GM19023 (cell line): ENCODE data around the gene TJAP1.
"Not testable (repeated sequence)": the region's sequence is repeated elsewhere in the genome, so short reads cannot be mapped to it uniquely, and the experiment has no call there.

Experiments
- ATAC-seq: cut with Tn5 transposase; IDR thresholded peaks from one replicate; pipeline ENCODE4 v1.9.1; 2021; ENCODE audit warnings: mild to moderate bottlenecking, moderate library complexity; ENCODE audit not compliant: unreplicated experiment

The TJAP1 gene

GRCh38 chr6:43452896-43453295 lies 24.5 kb upstream of the TJAP1 start:
- ATAC-seq = no peak

GRCh38 chr6:43453831-43454230 lies 23.5 kb upstream of the TJAP1 start:
- ATAC-seq = no peak

- peak; percentile 49 for ATAC-seq
These were observed 23.1 kb upstream of the TJAP1 start for GRCh38 chr6:43454290-43454695.

DNA sequence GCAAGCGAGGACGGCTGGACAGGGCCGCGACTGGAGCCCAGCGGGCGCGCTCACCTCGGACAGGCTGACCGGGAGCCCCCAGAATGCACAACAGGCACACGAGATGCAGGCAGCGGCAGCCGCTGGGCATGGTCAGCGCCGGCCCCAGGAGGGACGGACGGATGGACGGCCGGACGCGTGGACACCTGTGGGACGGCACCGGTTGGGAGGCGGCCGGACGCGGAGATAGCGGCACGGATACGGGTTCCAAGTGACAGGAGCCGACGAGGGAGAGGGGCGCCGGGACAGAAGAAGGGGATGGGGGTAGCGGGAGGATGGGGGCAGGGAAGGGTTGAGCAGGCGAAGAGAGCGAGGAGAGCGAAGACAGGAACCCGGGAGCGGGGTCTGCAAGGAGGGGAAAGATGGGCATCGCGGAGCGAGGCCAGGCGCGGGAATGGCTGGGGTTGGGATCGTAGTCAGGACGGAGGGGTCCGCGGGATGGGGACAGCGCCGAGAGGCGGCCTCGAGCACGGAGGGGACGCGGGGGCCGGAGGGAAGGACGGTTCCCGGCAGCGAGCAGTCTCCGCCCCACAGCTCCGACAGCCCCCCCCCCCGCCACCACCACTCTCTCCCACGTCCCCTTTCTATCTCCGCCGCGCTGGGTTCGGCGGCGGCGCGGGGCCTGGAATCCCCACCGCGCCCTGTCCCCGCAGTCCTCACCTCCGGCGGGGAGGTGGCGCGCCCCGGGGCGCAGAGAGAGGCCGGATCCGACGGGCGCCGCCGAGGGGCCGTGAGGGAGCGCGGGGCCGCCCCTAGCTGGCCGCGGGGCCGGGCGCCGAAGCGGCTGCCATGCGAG lies 22.5 kb upstream of the TJAP1 start:
- peak; percentile 19 for ATAC-seq

- ATAC-seq = no peak
These were observed 21.6 kb upstream of the TJAP1 start, which contains the start of gene DLK2 for GRCh38 chr6:43455531-43456428. Gene DLK2, minus strand, starts transcription at chr6:43455548. Its CDS starts 723 bp downstream, at chr6:43454825.

DNA sequence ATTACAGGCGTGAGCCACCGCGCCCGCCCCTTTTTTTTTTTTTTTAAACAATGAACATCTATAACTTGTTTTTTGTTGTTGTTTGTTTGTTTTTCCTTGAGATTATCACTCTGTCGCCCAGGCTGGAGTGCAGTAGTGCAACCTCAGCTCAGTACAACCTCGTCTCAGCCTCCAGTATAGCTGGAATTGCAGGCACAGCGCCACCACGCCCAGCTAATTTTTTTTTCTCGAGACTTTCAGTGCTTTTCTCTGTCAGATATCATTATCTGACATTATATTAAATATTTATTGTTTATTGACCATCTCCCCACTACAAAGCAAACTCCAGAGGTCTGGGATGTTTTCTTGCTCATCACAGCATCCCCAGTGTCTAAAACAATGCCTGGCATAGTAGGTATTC lies 19.7 kb upstream of the TJAP1 start:
- no peak for ATAC-seq

DNA sequence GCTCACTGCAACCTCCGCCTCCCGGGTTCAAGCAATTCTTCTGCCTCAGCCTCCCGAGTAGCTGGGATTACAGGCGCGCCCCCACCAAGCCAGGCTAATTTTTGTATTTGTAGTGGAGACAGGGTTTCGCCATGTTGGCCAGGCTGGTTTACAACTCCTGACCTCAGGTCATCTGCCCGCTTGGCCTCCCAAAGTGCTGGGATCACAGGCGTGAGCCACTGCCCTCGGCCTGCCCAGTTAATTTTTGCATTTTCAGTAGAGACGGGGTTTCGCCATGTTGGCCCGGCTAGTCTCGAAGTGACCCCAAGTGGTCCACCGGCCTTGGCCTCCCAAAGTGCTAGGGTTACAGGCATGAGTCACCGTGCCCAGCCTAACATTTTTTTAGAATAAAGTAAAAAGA lies 19.2 kb upstream of the TJAP1 start:
- ATAC-seq = not testable (repeated sequence)

DNA sequence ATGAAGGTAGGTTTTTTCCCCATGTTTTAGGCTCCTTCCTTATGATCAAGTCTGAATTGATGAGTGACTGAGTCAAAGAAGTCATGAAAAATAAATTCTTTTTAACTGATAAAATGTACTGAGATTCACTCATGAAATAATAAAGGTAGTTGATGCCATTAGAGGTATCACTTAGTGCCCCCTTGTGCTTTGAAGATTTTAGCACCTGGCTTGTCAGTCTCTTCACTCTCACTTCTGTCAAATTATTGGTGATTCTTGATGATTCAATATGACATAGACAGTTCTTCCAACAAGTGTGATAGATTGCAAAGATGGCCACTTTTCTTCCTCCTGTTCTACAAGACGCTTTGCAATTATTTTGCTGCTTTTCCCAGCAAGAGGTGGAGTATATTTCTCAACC lies 17.8 kb upstream of the TJAP1 start:
- ATAC-seq = no peak

DNA sequence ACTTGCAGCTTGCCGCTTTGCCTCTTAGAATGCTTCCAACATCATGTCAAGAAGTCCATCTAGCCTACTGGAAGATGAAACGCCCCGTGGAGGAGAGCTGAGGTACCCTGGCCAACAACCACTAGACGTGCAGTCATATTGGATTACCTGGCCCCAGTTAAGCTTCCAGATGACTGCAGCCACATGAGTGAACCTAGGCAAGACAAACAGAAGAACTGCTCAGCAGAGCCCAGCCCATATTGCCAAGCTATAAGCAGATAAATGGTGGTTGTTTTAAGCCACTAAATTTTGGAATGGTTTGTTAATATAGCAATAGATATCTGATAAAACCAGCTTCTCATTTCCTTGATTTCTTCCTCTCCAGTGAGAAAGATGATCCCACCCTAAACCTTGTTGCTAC lies 17.3 kb upstream of the TJAP1 start:
- no peak for ATAC-seq

GRCh38 chr6:43461936-43462335 lies 15.4 kb upstream of the TJAP1 start:
- no peak for ATAC-seq

GRCh38 chr6:43464337-43464736 lies 13.0 kb upstream of the TJAP1 start:
- ATAC-seq = no peak

GRCh38 chr6:43465948-43466347 lies 11.4 kb upstream of the TJAP1 start:
- ATAC-seq = no peak

GRCh38 chr6:43467265-43467664 lies 10.1 kb upstream of the TJAP1 start:
- not testable (repeated sequence) for ATAC-seq

DNA sequence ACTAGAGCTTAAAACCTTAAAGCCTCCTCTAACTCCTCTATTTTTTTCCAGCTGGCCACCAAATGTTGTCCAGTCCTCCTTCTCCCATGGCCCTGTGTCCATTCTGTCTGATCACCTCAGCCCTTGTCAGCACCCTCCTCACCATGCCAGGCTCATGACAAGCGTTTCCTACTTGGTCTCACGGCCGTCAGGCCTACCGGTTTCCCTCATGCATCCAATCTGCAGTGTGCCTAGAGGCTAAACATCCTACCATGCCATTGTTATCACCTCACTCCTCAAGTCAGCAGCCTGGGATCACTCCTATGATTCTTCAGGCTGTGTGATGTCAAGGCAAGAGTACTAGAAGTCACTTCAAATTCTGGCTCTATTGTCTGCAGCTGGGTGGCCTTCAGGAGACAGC lies 9.6 kb upstream of the TJAP1 start:
- no peak for ATAC-seq

DNA sequence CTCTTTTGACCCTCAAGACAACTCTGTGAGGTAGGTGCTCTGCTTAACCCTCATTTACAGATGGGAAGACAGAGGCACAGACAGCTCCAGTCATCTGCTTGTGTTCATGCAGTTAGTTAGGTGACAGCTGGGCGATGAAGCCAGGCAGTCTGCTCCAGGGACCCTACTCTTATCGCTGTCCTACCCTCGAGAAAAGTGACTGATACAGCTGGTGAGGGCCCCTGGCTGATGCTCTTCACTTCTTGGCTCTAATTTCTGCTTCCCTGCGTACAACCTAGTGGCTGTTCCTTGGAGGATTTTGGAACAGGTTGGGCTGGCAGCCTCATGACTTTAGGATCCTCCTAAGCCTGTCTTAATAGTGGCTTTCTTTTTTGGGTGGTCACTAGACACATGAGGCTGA lies 9.1 kb upstream of the TJAP1 start:
- ATAC-seq = no peak

DNA sequence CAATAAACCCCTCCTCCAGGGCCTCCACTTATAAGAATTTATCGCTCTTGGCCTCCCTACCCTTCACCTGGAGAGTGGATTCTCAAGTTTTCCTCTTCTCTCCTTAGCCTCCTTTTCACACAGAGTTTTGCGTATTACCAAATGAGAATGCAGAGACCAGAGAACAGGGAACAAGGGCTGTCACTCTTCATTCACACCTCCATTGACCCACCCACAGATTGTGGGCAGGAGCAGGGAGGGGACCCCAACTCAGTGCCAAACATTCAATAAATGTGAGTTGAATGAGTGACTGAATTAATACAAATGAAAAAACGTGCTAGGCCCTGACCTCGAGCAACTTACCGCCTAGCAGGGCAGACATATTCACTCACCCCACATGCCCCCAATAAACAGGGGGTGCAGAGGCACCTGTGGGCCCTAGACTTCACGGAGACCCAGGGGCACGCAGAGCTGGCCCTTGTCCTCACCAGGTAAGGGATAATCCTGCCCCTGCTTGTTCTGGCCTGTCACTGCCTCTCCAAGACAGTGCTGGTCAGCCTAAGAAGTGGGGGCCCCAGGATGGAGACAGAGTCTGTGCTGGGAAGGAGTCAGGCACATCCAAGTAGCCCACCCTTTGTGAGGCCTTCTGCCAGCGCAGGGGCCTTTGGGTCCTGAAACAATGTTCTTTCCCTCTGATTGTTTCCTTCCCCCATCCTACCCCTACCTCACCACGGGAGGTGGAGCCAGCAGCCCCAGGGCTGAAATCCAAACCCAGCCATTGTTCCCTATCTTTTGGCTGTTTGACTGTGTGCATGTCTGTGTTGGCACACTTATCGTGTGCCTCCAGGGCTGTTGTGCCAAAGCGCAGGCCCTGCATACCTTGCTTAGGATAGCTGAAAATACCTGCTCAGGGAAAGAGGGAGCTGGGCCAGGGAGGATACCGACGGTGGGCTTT lies 8.4 kb upstream of the TJAP1 start:
- no peak for ATAC-seq

DNA sequence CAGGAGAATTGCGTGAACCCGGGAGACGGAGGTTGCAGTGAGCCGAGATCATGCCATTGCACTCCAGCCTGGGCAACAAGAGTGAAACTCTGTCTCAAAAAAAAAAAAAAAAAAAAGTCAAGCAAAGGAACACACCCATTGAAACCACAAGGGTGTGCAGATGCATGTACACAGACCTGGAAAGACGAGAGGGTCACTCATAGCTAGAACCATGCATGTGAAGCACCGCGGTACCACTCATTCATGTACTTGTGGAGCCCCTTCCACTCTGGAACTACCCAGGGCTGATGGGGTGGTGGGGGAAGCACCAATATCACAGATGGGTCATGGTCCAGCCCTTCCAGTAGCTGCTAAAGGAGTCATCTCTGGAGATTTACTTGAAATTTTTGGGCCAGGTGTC lies 7.4 kb upstream of the TJAP1 start:
- no peak for ATAC-seq

- no peak for ATAC-seq
These were observed 6.0 kb upstream of the TJAP1 start for GRCh38 chr6:43471399-43471798.

GRCh38 chr6:43472515-43472914 lies 4.9 kb upstream of the TJAP1 start:
- no peak for ATAC-seq

GRCh38 chr6:43475516-43475915 lies 1.9 kb upstream of the TJAP1 start:
- ATAC-seq = no peak

DNA sequence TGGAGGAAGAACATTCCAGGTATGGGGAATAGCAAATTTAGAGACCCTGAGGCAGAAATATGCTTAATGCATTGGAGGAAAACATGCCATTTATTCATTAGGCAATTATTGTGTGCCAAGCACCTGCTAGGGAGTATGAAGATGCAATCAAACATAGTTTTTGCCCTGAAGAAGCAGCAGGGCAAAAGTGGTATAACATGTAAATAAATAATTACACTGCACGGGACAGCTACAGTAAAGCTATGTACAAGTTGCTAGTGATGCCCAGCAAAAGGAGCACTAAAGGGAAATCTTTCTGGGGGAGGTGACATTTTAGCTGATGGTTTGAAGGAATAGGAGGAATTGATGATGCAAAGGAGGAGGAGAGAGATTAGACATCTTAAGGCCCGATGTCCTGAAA lies 624 bp upstream of the TJAP1 start:
- peak; percentile 5 for ATAC-seq
